Spleen (tissue), 7 donors: ENCODE measurements around the gene DPYSL4.

Experiments
- POLR2A ChIP-seq, 3 donors: fragments of 450-650 bp; IDR thresholded peaks; one replicate each; pipeline ENCODE4 v1.5.1; 2017; ENCODE audit warnings: antibody characterized with exemption in 3 of 3, mild to moderate bottlenecking in 1 of 3
- TF ChIP-seq, protein P1 (sequence below), 11 experiments: fragments of 200-600 bp in 7 of 11; fragments of 450-650 bp in 4 of 11; sonication (generic) in 4 of 11; IDR thresholded peaks in 8 of 11; conservative IDR thresholded peaks in 3 of 11; 1 replicate in 7 of 11; 2 replicates in 4 of 11; pipeline versions ENCODE4 v1.4.0 to v1.8.0; 2016 to 2021; ENCODE audit warnings: antibody characterized with exemption in 11 of 11, inconsistent platforms in 4 of 11, mild to moderate bottlenecking in 1 of 11
- donor health status: DM: no; HTN: no; CAD: no; lungs with moderate emphysema.
- donor health status: DM: no; HTN: no; CAD: no.
- donor health status: DM: no; HTN: no; CAD: no.

DNA sequence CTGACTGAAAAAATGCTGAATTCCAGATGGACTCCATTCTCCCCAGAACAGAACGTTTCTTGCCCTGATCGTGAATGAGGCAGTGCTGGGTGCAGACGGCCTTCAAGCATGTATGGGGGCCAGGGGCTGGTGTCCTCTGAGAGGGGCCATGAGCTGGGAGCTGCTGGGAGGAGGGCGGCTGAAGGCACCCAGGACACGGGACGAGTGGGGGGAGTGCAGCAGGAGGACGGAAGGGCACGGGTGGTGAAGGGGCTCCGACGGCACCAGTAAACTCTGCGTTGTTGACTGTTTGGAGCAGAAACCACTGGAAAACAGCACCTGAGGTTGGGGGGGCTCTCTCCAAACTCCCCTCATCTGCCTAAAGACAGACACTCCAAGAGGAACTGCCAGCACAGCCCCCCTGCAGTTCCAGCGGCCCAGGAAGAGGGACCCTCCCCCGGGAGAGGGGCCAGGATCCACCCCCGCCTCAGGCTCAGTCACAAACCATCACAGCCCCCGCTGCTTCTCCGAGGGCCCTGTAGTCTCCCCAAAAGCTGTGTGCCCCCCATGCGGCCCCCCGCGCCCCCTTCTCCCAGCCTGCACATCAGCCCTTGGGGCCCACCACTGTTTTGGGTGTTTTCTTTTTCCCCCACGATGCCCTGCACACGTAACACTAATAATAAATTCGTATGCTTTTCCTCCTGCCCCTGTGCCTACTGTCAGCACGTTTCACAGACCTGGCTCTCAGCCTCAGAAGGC is 55.5 kb downstream of the DPYSL4 start:
- TF ChIP-seq, protein P1, sequence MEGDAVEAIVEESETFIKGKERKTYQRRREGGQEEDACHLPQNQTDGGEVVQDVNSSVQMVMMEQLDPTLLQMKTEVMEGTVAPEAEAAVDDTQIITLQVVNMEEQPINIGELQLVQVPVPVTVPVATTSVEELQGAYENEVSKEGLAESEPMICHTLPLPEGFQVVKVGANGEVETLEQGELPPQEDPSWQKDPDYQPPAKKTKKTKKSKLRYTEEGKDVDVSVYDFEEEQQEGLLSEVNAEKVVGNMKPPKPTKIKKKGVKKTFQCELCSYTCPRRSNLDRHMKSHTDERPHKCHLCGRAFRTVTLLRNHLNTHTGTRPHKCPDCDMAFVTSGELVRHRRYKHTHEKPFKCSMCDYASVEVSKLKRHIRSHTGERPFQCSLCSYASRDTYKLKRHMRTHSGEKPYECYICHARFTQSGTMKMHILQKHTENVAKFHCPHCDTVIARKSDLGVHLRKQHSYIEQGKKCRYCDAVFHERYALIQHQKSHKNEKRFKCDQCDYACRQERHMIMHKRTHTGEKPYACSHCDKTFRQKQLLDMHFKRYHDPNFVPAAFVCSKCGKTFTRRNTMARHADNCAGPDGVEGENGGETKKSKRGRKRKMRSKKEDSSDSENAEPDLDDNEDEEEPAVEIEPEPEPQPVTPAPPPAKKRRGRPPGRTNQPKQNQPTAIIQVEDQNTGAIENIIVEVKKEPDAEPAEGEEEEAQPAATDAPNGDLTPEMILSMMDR (IDR thresholded peaks at IDR 0.05 in 8 of 11, conservative IDR thresholded peaks at IDR 0.05 in 3 of 11), result no peak
- TF ChIP-seq POLR2A (IDR thresholded peaks at IDR 0.05), result no peak
